ENCODE data around the gene UBE2E2.

DNA sequence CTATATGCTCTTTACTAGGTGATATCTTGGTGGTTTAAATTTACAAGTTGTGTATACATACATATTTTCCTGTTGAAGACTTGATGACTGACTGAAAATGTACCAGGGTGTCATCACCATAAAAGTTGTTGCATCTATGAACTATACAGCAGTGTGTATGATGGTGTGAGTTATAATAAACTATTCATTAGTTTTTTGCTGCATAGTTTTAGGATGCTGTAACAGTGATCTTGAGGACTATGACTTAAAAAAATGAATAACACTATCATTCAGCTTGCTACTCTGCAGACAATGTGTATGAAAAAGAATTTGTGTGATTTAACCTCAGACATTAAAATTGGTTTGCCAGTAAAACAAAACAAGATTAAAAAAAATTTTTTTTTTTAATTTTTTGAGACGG is 49.0 kb downstream of the UBE2E2 start:
- TF ChIP-seq CTCF (conservative IDR thresholded peaks at IDR 0.05; ENCODE audit: low read length) (no peak), EZH2phosphoT487 (IDR thresholded peaks at IDR 0.05; ENCODE audit: borderline replicate concordance, low read depth, low read length) (no peak)

Measured in OCI-LY7 (cell line).